Activated CD8-positive, alpha-beta T cell treated with anti-CD3 and anti-CD28 coated beads, Interleukin-2, amount 10 ng/mL, durations not matched to agents 7 days and 5 days (primary cell): ENCODE data around the gene GNB1L. TPM values are rescaled to one million over a fixed set of nuclear protein-coding genes. Genes with fewer than 3 reads are reported as not detected.

Experiments used
- ATAC-seq: fragments of 150-1000 bp; cut with Tn5 transposase; one replicate; pipeline ENCODE4 v1.10.0; 2021; ENCODE audit warnings: moderate library complexity
- CTCF ChIA-PET: fragments of 350-600 bp; sonication (Branson Sonifier 250); formaldehyde crosslinking; loops from one replicate; lab custom pipeline; 2021; ENCODE audit warnings: antibody characterized with exemption; lab: Charles Lee
- POLR2A ChIA-PET: fragments of 350-600 bp; sonication (Branson Sonifier 250); formaldehyde crosslinking; loops from one replicate; lab custom pipeline; 2021; ENCODE audit warnings: antibody characterized with exemption; lab: Charles Lee
- DNase-seq: peaks from one replicate; pipeline ENCODE4 v3.0.0-alpha.2; 2020
- H3K27ac Mint-ChIP-seq: one replicate; pipeline ENCODE4 v1.8.0; 2021; ENCODE audit warnings: mild to moderate bottlenecking, mixed read lengths
- H3K27me3 Mint-ChIP-seq: one replicate; pipeline ENCODE4 v1.8.0; 2021; ENCODE audit warnings: low read depth, mixed read lengths
- H3K36me3 Mint-ChIP-seq: one replicate; pipeline ENCODE4 v1.8.0; 2021; ENCODE audit warnings: low read depth, mixed read lengths
- H3K4me1 Mint-ChIP-seq: one replicate; pipeline ENCODE4 v1.8.0; 2021; ENCODE audit warnings: low read depth, mixed read lengths
- H3K4me3 Mint-ChIP-seq: one replicate; pipeline ENCODE4 v1.8.0; 2021; ENCODE audit warnings: mild to moderate bottlenecking, mixed read lengths
- H3K9me3 Mint-ChIP-seq: one replicate; pipeline ENCODE4 v1.8.0; 2022; ENCODE audit warnings: mixed read lengths; ENCODE audit not compliant: insufficient read depth
- total RNA-seq, 2 experiments: library from RNA; stranded (reverse); gene quantifications; one replicate each; pipeline ENCODE4 v1.2.3, GENCODE V29; 2021

GNB1L gene
- total RNA-seq, 2 experiments from 2014 or later = 9.7 to 10.3 TPM

- peaks cover 12% of the 10 kb centered on the region for H3K4me1 Mint-ChIP-seq
Observed at GRCh38 chr22:19874307-19875060, 19.8 kb upstream of the GNB1L start.

GRCh38 chr22:19873960-19874306, 19.3 kb upstream of the GNB1L start:
- Mint-ChIP-seq H3K27ac (peak overlapping the region; percentile 61), H3K36me3 (no peaks in the 10 kb centered on the region), H3K9me3 (no peaks in the 10 kb centered on the region), H3K4me1 (peaks cover 12% of the 10 kb centered on the region), H3K27me3 (no peaks in the 10 kb centered on the region), H3K4me3 (no peak overlapping the region)
- CTCF ChIA-PET = interaction anchor here (0.7 kb wide), 1 partner anchor 144 kb away, joined by 3 read pairs; no protein-coding TSS in a partner anchor
- no peak for DNase-seq
- no peak for ATAC-seq
- POLR2A ChIA-PET = interaction anchor here (2.0 kb wide), 1 partner anchor 18 kb away, joined by 6 read pairs; no protein-coding TSS in a partner anchor

More at GRCh38 chr22:19874307-19875060, 19.8 kb upstream of the GNB1L start:
- POLR2A ChIA-PET = interaction anchor here (2.0 to 2.1 kb wide), 2 partner anchors 12 to 19 kb away, joined by 6 to 8 read pairs; no protein-coding TSS in a partner anchor
- DNase-seq = peak; percentile 53
- peak; percentile 61 for ATAC-seq
- Mint-ChIP-seq H3K4me3 (peak overlapping the region; percentile 28), H3K36me3 (no peaks in the 10 kb centered on the region), H3K27ac (peak overlapping the region; percentile 61), H3K9me3 (no peaks in the 10 kb centered on the region), H3K27me3 (no peaks in the 10 kb centered on the region)
- CTCF ChIA-PET = interaction anchor here (0.7 to 0.9 kb wide), 3 partner anchors 20 to 144 kb away, joined by 3 read pairs; no protein-coding TSS in a partner anchor

GRCh38 chr22:19873138-19873959, 18.7 kb upstream of the GNB1L start:
- Mint-ChIP-seq H3K4me1 (peaks cover 12% of the 10 kb centered on the region), H3K9me3 (no peaks in the 10 kb centered on the region), H3K36me3 (no peaks in the 10 kb centered on the region), H3K27ac (no peak overlapping the region), H3K4me3 (no peak overlapping the region), H3K27me3 (no peaks in the 10 kb centered on the region)
- CTCF ChIA-PET = no interaction called here
- POLR2A ChIA-PET = interaction anchor here (2.0 kb wide), 1 partner anchor 18 kb away, joined by 6 read pairs; no protein-coding TSS in a partner anchor
- DNase-seq (no peak), ATAC-seq (no peak)

GRCh38 chr22:19872779-19873137, 18.1 kb upstream of the GNB1L start:
- no peak overlapping the region for H3K4me3 Mint-ChIP-seq
- DNase-seq = no peak

GRCh38 chr22:19871845-19872778, 17.4 kb upstream of the GNB1L start:
- ChIA-PET CTCF (no interaction called here), POLR2A (no interaction called here)
- no peaks in the 10 kb centered on the region for H3K9me3 Mint-ChIP-seq
- no peaks in the 10 kb centered on the region for H3K36me3 Mint-ChIP-seq
- no peak overlapping the region for H3K4me3 Mint-ChIP-seq
- peaks cover 10% of the 10 kb centered on the region for H3K4me1 Mint-ChIP-seq
- no peak for ATAC-seq
- no peak overlapping the region for H3K27ac Mint-ChIP-seq
- H3K27me3 Mint-ChIP-seq = no peaks in the 10 kb centered on the region
- no peak for DNase-seq

More at GRCh38 chr22:19872779-19873137, 18.1 kb upstream of the GNB1L start:
- no peak for ATAC-seq
- no peaks in the 10 kb centered on the region for H3K9me3 Mint-ChIP-seq
- H3K27me3 Mint-ChIP-seq = no peaks in the 10 kb centered on the region
- CTCF ChIA-PET = no interaction called here
- no peak overlapping the region for H3K27ac Mint-ChIP-seq
- H3K36me3 Mint-ChIP-seq = no peaks in the 10 kb centered on the region
- POLR2A ChIA-PET = no interaction called here
- H3K4me1 Mint-ChIP-seq = peaks cover 12% of the 10 kb centered on the region

GRCh38 chr22:19871023-19871844, 16.6 kb upstream of the GNB1L start:
- POLR2A ChIA-PET = interaction anchor here (0.7 to 1.3 kb wide), 2 partner anchors 11 to 15 kb away, joined by 3 read pairs; no protein-coding TSS in a partner anchor
- no peak for ATAC-seq
- Mint-ChIP-seq H3K4me3 (no peak overlapping the region), H3K27ac (no peak overlapping the region), H3K27me3 (no peaks in the 10 kb centered on the region), H3K36me3 (no peaks in the 10 kb centered on the region), H3K9me3 (no peaks in the 10 kb centered on the region), H3K4me1 (peaks cover 10% of the 10 kb centered on the region)
- CTCF ChIA-PET = no interaction called here
- no peak for DNase-seq

- ChIA-PET CTCF (no interaction called here), POLR2A (interaction anchor here (0.7 to 1.3 kb wide), 2 partner anchors 11 to 14 kb away, joined by 3 read pairs; no protein-coding TSS in a partner anchor)
- Mint-ChIP-seq H3K27me3 (no peaks in the 10 kb centered on the region), H3K4me3 (no peak overlapping the region), H3K36me3 (no peaks in the 10 kb centered on the region), H3K9me3 (no peaks in the 10 kb centered on the region), H3K4me1 (peaks cover 10% of the 10 kb centered on the region), H3K27ac (no peak overlapping the region)
- no peak for ATAC-seq
- DNase-seq = no peak
Observed at GRCh38 chr22:19870153-19871022, 15.7 kb upstream of the GNB1L start.

GRCh38 chr22:19869497-19870152, 15.0 kb upstream of the GNB1L start:
- ChIA-PET CTCF (interaction anchor here (0.9 kb wide), 1 partner anchor 14 kb away, joined by 4 read pairs; no protein-coding TSS in a partner anchor), POLR2A (no interaction called here)
- ATAC-seq (no peak), DNase-seq (no peak)
- Mint-ChIP-seq H3K27ac (no peak overlapping the region), H3K4me1 (peaks cover 7% of the 10 kb centered on the region), H3K36me3 (no peaks in the 10 kb centered on the region), H3K27me3 (no peaks in the 10 kb centered on the region), H3K9me3 (no peaks in the 10 kb centered on the region), H3K4me3 (no peak overlapping the region)

- Mint-ChIP-seq H3K9me3 (no peaks in the 10 kb centered on the region), H3K27me3 (no peaks in the 10 kb centered on the region), H3K27ac (no peak overlapping the region), H3K4me1 (peaks cover under 1% of the 10 kb centered on the region), H3K36me3 (no peaks in the 10 kb centered on the region), H3K4me3 (no peak overlapping the region)
- ChIA-PET CTCF (interaction anchor here (0.9 kb wide), 1 partner anchor 13 kb away, joined by 4 read pairs; no protein-coding TSS in a partner anchor), POLR2A (interaction anchor here (1.6 kb wide), 1 partner anchor 13 kb away, joined by 3 read pairs; no protein-coding TSS in a partner anchor)
- ATAC-seq (no peak), DNase-seq (no peak)
Observed at GRCh38 chr22:19868773-19869471, 14.2 kb upstream of the GNB1L start.
